ENCODE results near the gene GLT1D1.

The GLT1D1 gene

DNA sequence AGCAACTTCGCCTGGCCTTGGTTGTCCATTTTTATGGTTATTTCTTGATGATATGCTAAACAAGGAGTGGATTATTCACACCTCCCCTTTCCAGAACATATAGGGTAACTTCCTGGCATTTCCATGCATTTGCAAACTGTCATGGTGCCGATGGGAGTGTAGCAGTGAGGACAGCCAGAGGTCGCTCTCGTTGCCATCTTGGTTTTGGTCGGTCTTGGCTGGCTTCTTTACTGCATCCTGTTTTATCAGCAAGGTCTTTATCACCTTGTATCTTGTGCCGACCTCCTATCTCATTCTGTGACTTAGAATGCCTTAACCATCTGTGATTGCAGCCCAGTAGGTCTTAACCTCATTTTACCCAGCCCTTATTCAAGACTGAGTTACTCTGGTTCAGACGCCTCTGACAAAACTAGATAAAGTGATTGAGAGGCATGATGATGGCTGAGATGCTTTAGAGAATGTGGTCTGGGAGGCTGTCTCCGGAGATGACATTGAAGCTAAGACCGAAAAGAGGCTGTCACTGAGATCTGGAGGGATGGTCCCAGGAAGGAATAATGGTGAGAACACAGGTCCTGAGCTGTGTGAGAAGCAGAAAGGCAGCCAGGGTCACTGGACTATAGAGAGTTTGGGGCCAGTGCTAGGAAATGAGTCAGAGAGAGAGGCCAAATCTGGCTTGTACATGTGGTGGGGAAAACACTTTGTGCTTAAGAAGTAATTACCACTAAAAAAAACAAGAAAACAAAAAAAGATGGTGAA lies 2.9 kb downstream of the GLT1D1 start:
- DNase-seq = no peak

DNA sequence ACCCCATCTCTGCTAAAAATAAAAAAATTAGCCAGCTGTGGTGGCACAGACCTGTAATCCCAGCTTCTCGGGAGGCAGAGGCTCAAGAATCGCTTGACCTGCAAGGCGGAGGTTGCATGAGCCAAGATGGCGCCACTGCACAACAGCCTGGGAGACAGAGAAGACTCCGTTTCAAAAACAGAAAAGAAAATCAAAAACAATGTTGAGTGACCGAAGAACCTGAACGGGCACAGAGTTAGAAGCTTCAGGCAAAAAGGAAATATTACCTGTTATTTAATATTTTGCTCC lies 3.5 kb downstream of the GLT1D1 start:
- no peak for DNase-seq

DNA sequence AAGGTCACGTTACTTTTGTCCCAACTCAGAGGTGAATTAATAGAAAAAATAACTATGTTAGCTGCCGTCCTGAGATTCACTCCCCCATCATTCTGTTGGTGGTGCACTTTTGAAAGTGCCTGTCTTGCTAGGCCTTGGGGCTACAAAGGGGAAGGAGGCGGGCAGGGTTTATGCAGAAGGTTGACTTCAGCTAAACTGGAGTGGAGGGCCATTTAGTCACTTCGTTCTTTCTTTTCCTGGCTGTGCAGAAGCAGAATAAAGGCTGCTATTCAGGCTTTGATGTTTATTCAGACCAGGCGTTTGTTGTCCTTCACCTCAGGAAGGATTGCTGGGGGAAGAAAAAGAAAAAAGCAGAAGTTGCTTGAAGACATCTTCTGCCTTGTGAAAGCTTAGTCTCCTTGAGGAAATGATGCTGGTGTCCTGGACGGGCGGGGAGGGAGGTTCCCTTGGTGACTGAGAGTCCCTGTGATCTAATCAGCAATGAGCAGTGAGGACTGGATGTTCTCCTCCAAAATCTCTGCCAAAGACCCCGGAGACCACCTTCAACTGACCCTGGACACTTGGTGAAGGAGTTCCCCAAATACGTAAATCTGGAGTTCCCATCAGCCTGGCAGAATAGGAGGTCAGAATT lies 4.0 kb downstream of the GLT1D1 start:
- DNase-seq = no peak

DNA sequence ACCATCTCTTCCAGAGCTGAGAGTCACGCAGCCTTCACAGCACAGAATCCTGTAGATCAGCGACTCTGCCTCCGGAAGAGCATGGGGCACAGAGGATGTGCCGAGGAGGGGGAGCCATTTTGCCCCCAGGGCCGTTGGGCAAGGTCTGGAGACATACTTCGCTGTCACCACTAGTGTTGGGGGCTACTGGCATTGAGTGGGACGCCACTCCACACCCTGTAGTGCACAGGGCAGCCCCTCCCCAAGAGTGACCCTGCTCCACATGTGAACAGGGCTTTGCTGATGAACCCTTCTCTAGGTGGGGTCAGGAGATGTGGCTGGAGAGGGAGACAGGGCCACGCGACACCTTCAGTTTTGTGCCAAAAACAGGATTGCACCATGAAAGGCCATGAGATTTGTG lies 6.0 kb downstream of the GLT1D1 start:
- DNase-seq = no peak

DNA sequence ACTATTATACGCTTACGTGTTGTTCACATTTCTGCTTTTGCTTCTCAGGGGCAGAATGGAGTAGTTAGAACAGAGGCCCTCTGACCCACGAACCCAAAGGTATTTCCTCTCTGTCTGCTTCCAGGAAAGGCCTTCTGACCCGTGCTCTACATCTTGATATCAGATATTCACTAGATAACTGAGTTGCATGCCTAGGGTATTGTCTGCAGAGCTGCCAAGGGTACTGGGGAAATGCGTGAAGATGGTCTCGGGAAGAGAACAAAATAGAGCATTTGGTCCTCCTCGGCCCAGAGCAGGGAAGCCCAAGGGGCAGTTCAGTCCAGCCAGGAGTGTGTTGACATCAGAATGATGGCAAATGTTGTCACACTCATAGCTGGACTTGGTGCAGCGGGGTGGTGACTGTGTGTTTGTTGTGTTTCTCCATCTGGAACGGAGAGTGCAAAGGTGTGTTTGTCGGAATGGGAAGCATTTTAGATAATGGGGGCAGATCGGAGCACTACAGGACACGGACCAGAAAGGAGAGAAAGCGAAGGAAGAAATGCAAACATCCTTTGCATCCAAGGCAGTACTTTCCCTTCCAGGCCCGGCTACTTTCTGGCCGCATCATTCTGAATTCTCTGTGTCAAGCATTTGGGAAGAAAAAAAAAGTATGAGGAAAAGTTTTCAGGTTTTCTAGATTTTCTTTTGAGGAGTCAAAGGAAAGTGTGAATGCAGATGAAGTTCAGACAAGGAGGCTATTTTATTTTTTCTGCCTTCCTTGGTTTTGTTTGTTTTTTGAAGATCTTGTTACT lies 8.1 kb downstream of the GLT1D1 start:
- no peak for DNase-seq

DNA sequence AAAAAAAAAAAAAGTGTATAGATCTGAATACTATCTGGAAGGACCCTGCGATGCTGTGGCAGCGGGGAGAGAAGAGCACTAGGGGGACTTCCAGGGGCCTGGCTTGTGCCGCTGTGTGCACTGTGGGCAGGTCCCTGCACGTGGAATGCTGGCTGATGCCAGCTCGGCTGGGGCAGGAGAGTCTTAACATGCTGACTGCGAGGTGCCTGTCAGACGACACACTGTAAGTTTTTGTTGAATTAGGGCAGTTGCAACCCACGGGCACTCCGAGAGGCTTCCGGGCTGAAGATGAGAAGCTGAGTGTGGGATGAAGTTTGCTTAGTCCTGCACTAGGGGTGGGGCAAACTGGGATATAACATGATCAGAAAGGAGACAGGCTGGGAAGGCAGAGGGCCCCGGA lies 10.7 kb downstream of the GLT1D1 start:
- no peak for DNase-seq

DNA sequence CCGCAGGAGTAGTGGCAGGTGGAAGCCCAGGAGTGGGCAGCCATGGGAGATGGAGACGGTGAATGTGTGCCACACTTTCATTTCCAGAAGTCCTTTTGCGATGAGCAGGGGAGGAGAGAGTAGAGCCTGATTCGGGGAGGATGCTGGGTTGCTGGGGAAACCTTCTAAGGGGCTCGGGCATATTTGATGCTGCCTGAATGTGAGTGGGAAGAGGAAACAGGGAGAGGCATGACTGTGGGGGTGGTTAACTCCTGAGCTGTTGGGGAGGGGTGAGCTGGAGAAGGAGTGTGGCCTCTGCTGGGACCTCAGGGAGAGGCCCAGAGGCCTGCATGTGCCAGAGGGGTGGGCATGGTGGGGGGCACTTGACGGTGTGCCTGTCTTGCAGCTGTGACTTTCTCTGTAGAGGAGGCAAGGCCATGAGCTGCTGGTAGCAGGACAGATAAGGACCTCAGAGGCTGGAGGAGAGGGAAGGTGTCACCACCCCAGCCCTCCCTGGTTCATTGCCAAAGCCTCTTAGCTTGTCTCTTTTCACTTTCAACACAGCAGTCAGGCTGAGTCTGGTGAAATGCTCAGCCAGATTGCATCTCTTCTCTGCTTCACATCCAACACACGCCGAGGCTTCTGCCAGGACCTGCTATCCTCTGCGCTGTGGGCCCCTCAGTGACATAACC lies 11.4 kb downstream of the GLT1D1 start:
- no peak for DNase-seq

DNA sequence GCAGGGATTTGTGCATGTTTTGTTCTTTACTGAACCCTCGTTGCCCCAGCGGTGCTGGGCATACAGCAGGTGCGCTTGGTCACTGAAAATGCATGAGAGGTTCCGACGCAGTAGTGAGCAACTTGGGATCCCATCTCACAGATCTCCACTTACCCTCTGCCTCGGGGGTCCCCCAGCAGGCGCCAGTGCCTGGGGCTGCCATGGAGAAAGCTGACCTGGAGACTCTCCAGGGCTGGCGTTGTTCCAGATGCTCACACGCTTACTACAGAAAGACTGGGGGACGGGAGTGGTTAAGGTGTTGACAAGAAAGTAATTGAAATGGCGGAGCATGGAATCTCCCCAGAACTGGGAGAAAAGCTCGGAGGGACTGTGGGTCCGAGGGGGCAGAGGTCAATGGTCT lies 14.2 kb downstream of the GLT1D1 start:
- no peak for DNase-seq

DNA sequence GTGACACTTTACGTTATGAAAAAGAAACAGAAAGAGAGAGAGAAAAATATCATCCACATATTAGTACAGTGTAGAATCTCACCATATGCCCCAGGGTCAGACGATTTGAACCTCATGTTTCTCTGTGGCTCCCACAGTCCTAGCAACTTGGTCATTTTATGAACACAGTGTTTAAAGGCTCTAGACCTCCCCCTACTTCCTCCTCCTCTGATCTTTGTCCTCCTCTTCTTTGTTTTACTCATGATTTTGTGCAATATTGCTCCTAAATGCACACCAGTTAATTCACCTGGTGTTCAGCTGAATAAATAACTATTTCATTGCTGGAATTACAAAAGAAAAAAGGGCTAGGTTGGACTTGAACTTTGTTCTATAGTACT lies 18.2 kb downstream of the GLT1D1 start:
- no peak for DNase-seq

DNA sequence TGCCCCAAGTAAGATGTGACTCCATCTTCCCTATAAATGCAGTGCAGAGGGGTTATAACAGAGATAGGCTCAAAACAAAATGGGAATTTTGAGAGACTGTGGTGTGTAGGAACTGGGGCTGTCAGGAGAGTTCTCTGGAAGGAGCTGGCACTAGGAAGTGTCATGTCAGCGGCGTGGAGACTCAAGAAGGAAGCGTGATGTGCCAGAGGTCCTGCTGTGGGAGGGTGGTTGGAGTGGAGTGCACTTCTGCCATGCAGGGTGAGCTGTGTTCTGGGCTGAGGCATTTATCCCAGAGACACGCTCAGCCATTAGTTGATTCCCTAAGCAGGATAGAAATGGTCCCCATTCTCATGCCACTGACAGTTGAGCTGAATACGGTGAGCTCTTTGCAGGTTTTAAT lies 19.0 kb downstream of the GLT1D1 start:
- DNase-seq = no peak

DNA sequence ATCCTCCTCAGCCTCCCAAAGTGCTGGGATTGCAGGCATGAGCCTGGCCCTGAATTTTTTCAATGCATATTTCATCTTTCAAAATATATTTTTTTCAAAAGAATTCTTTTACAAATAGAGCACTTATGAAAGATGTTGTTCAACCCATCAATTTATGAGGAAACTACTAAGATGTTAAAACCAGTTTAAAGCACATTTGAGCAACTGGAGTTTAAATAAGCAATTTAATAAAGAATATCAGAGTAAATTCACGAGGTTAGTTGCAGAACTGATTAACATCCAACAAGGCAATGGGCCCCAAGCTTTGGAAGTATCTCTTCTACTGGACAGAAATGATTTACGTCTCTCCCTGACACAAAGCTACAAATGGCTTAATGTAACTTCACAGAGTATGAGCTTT lies 23.3 kb downstream of the GLT1D1 start:
- no peak for DNase-seq

DNA sequence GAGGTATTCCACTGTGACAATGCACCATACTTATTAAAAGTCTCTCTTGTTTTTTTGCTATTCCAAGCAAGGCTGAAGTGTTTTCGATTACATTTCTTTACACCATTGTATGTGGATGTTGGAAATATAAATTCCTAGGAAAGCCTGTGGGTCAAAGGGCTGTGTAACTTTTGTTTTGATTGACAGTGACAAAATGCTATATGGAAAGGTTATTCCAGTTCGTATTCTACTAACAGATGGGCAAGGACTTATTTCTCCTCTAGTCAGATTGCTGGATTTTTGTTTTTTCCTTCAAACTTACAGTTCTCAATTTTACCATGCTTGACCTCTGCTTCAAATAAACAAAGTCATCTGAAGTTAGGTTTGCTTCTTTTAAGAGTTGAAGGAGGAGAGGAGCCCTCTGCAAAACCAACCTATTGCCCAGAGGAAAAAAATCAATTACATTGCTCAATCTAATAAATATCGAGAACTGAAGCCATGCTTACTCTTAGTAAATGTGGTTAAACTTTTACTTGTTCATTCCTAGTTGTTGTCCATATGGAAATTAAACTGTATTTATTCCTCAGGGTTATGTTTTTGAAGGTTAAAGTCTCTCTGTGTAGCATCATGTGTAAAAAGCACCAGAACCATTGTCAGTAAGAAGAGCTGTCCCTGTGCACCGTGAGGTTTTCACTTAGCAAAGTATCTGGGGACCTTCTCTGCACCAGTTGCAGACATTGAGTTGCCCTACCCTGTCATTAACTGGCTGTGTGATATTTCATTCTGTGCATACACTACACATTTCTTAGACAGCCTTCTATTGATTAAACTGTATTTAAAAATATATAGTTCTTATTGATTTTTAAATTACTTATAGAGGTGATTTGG lies 26.9 kb downstream of the GLT1D1 start:
- no peak for DNase-seq

DNA sequence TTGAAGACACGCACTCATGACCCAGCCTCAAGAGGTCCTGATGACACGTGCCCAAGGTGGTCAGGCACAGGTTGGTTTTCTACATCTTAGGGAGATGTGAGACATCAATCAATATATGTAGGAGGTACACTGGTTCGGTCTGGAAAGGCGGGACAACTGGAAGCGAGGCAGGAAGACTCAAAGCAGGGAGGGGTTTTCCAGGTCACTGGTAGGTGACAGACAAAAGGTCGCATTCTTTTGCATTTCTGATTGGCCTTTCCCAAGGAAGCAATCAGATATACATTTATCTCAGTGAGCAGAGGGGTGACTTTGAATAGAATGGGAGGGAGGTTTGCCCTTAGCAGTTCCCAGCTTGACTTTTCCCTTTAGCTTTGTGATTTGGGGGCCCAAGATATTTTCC lies 38.6 kb downstream of the GLT1D1 start:
- DNase-seq = no peak

DNA sequence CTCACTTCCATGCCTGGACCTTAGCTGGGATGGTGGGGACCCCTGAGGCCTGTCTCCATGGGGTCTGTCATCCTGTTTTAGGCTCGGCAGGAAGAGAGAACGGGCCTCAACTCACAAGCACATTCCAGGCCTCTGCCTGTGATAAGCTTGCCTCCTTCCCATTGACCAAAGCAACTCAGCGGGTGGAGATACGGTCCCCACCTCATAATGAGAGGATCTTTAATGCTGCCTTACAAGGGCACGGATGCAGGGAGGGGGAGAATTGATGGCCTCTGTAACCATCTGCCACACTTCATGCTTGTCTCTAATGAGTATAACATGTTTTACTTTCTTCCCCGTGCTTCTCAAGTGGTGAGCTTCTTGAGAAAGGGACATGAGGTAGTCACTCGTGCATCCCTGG lies 50.0 kb downstream of the GLT1D1 start:
- no peak for DNase-seq

DNA sequence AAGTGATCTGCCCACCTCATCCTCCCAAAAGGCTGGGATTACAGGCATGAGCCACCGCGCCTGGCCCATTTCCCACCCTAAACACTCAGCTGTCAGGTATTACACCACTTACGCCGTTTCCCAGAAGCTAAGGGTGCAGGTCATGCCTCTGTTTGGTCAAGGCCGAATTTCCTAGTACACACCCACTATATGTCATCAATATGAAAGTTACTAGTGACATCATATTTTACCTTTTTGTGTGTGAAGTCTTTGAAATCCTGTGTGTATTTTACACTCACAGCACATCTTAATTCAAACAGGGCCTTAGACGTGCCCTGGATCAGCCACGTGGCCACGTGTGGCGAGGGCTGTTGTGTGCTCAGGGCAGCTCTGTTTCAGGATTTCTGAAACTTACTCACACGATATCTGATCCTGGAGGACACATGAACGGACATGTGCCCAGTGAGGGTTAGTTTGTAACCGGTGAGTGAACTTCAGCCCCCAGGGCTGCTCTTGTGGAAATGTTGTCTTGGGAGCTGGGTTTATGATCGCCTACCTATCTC lies 51.8 kb downstream of the GLT1D1 start:
- DNase-seq = no peak

DNA sequence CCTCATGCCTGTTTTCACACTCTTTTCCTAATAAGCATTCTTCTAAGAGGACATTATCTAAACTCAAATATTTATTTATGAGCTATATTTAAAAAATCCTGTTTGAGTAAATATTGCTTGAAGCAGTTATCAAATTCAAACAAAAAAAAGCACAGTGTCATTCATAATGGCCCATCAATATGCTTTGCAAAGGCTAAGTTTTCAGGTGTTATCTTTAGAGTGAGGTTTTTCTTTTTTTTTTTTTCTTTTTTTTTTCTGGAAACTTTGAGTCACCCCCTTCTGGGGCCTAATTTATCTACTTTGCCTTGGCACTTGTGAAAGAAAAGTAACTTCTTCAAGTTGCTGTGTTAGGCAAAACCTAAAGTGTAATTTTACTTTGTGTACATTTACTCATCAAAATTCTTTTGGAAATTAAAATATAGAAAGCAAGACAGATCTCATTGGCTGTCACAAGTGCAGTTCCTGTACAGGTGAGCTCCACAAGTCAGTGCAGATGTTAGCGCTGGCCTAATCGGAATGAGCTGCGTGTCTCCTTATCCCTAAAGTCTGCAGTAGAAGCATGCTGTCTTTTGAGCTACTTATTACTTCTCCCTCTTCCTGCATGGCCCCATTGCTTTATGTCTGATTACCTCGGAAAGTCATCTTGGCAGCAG lies 53.3 kb downstream of the GLT1D1 start:
- DNase-seq = no peak

DNA sequence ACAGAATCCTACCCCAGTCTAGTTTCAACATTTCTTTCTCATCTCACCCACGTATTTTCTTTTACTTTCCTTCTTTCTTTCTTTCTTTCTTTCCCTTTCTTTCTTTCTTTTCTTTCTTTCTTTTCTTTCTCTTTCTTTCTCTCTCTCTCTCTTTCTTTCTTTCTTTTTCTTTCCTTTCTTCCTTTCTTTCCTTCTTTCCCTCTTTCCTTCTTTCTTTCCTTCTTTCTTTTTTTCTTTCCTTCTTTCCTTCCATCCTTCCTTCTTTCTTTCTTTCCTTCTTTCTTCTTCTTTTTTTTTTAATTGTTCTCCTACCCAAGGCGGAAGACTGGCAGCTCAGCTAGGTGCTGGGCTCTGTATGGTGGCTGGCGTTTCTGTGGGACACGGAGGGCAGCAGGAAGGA lies 55.0 kb downstream of the GLT1D1 start:
- no peak for DNase-seq

DNA sequence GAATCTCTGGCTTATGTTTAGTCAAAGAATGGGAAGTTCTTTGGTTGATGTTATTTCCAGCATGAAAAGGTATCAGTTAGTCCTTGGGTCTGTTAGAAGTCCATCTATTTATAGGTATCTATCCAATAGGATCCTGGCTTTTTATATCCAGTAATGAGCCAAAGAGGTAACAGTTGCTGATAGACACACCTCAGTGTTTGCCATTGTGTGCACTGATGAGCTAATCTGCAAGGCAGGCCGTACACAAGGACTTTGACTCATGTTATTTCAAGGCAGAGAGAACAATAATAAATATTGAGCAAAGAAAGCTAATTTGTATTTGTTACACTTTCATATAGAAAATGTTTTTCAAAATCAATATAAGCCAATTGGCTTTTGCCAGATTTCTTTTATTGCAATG lies 56.4 kb downstream of the GLT1D1 start:
- DNase-seq = no peak

DNA sequence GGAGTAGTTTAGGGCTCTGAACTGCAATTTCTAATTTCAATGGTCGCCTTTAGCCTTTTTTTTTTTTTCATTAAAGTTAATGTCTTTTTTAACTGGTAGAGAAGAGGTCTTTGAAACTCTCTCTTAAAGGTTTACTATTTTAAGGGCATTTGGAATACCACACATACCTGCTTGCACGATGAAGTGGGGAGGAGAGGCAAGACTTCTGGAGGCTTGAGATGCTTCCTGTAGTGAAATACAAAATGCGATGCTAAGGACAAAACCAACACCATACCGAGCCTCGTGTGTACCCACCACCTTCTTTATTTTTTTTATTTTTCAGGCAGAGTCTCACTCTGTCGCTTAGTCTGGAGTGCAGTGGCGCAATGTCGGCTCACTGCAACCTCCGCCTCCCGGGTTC lies 57.4 kb downstream of the GLT1D1 start:
- DNase-seq = no peak

DNA sequence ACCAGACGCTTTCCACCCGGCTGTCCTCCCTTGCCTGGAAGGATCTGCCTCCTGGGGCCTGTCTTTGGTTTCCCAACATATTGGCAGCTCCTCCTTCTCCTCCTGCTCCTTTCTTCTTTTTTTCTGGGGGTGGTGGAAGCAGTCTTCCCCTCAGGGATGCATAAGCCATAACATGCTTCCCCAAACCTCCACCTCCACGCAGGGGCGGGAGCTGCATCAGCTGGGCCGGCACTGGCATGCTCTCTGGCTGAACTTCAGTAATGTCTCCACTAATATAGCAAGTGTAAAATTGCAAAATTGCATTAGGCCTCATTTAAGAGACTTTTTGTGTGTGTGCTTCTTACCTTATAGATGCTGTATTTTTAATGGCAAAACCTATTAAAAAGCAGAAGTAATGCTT lies 58.6 kb downstream of the GLT1D1 start:
- no peak for DNase-seq

DNA sequence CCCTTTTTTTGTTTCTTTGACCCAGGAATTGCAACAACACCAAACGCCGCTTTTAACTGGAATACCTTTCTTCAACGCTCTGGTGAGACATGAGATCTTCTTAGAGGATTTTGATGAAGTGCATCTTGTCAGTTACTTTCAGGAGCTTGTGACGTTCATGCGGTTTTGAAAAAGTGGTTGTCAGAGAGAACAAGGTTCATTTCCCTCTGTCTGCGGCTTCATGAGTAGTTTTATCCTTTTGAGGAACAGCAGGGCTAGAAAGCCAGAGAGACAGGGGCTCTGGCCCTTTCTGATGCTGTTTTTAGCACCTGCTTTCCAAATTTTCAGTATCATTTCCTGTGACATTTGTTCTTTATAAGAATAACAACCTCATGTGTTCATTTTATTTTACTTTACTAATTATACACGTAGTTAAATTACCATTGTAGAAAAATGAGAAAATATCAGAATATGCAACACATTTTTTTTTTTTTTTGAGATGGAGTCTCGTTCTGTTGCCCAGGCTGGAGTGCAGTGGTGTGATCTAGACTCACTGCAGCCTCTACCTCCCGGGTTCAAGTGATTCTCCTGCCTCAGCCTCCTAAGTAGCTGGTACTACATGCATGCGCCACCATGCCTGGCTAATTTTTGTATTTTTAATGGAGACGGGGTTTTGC lies 61.8 kb downstream of the GLT1D1 start:
- peak in 2 of 5 experiments; percentile 57 to 93 for DNase-seq

All from T-helper 2 cell (primary cell).